Lower leg skin (tissue), 3 donors: ENCODE measurements around the gene MYO1A.

Source experiments
- CTCF ChIP-seq, 3 donors: fragments of 450-650 bp; IDR thresholded peaks; one replicate each; pipeline ENCODE4 v1.5.1; 2016; ENCODE audit warnings: antibody characterized with exemption in 3 of 3, mild to moderate bottlenecking in 3 of 3, moderate library complexity in 2 of 3
- POLR2A ChIP-seq, 2 donors: fragments of 450-650 bp; IDR thresholded peaks; one replicate each; pipeline ENCODE4 v1.6.1; 2016 to 2017; ENCODE audit warnings: antibody characterized with exemption in 2 of 2, mild to moderate bottlenecking in 1 of 2, moderate library complexity in 1 of 2

- TF ChIP-seq CTCF (IDR thresholded peaks at IDR 0.05) = no peak
- no peak for TF ChIP-seq POLR2A (IDR thresholded peaks at IDR 0.05)
These were observed 43.7 kb downstream of the MYO1A start, which contains the start of gene ZBTB39 for GRCh38 chr12:57005980-57006808.
